Measurements from ENCODE around the gene SLC25A13.

SLC25A13 gene

GRCh38 chr7:96243241-96243640 is 78.7 kb downstream of the SLC25A13 start:
- DNase-seq (ENCODE audit: low read depth in 1 of 2, low spot score in 1 of 2): no peak

DNA sequence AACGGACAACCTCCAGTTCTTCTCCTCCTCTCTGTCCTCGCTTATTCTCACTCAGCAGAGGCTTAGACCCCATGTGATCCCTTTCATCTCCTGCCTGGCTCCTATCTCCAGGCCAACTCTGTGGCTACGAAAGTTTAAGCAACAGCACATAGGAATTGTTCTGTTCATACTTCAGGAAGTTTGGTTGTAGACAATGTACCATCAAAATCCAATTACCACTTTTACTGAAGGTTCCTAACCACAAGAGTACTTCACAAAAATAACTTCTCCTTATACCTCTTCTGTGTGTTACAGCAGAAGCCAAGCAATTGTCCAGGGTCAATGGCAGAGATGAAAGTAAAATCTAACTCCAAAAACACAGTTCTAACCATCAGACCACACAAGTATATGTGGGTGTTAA is 80.0 kb downstream of the SLC25A13 start:
- DNase-seq (ENCODE audit: low read depth in 1 of 2, low spot score in 1 of 2): no peak

- no peak for DNase-seq (ENCODE audit: low read depth in 1 of 2, low spot score in 1 of 2)
These were observed 82.7 kb downstream of the SLC25A13 start for GRCh38 chr7:96238976-96239766.

GRCh38 chr7:96238474-96238873 is 83.4 kb downstream of the SLC25A13 start:
- DNase-seq (ENCODE audit: low read depth in 1 of 2, low spot score in 1 of 2): no peak

- no peak for DNase-seq (ENCODE audit: low read depth in 1 of 2, low spot score in 1 of 2)
These were observed 84.9 kb downstream of the SLC25A13 start for GRCh38 chr7:96237040-96237439.

DNA sequence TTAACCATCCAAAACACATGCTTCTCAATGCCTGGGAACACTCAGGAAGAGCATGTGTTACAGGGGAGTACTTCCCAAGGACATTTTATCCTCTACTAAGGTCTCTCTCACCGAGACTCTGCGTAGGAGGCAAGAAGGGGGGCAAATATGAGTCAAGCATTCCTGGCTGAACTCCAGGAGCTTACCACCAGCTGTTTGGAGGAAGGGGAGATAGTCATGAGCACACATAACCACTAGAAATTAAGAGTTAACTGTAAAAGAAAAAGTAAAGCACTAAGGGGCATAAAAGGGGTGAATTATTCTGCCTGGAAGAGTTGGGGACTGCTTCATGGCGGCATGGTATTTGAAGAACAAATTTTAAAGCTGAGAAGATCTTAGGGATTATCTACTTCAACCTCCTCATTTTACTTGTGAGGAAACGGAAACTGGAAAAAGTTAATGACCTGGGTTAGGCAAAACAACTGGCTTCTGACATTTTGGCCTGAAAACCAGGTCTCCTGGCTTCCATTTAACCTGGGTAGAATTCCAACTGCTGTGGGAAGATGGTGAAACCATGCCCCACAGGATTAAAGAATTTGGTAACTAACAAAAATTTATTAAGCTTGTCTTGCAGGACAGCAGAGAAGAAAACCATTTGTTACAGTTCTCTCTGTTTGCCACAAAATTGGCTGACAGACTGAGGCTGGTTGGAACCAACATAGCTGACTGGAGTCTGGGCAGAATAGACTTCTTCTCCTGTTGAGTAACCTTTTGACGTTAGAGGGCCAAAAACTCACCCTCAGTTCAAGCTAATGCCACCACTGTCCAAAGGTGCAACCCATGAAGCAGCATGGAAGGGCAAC is 85.5 kb downstream of the SLC25A13 start:
- no peak for DNase-seq (ENCODE audit: low read depth in 1 of 2, low spot score in 1 of 2)

GRCh38 chr7:96235281-96235680 is 86.6 kb downstream of the SLC25A13 start:
- no peak for DNase-seq (ENCODE audit: low read depth in 1 of 2, low spot score in 1 of 2)

DNA sequence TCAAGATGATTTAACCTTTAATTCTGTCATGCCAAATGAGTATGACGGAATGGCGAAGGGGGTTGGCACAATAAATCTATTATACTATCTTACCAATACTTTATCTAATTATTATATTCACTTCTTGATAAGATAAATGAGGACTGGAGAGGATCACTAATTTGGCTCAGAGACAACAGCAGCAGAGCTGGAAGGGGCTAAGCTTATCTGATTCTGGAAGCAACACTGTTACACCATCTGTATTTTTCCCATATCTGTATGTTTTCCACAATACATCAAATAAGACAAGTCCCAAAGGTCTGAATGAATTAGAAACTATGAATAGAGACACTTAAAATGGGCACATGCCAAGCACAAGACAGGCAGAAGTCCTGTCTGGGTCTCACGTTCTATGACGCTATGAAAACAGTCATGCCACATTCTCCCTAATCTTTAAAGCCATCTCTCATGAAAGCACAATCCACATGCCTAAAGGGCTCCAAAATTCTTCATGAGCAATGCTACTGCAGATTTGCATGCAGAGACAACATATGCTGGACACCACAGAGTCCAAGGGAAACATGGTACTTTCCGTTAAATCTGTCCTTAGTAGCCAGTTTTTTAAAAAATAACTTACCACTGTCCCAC is 88.3 kb downstream of the SLC25A13 start:
- no peak for DNase-seq (ENCODE audit: low read depth in 1 of 2, low spot score in 1 of 2)

DNA sequence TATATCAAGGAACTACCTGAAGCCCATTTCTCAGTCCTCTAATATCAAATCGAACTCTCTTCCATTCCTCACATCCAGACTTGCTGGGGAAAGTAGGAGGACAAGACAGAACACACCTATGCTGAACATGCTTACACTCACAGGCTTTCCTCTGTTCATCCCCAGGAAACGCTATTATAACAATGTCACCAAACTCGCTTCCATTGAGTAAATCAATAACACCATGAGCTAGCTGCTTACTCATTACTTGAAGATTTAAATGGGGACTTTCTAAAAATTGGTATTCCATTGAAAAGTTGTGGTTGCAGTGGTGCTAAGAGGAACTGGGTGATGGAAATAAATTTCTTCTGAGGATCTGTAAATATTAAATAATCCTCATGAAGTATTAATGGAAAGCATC is 88.8 kb downstream of the SLC25A13 start:
- no peak for DNase-seq (ENCODE audit: low read depth in 1 of 2, low spot score in 1 of 2)

GRCh38 chr7:96228760-96229159 is 93.1 kb downstream of the SLC25A13 start:
- DNase-seq (ENCODE audit: low read depth in 1 of 2, low spot score in 1 of 2): no peak

DNA sequence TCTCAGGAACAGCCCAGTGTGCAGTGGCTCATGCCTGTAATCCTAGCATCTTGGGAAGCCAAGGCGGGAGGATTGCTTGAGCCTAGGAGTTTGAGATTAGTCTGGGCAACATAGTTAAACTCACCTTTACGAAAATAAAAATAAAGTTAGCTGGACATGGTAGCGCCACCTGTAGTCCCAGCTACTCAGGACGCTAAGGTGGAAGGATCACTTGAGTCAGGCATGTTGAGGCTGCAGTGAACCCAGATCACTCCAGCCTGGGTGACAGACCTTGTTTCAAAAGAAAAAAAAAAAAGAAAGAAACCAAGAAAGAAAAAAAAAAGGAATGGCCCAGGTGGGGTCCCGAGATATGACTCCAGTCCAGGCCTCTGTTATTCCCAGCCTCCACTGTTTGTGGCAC is 96.6 kb downstream of the SLC25A13 start:
- DNase-seq (ENCODE audit: low read depth in 1 of 2, low spot score in 1 of 2): no peak

GRCh38 chr7:96224685-96225084 is 97.2 kb downstream of the SLC25A13 start:
- no peak for DNase-seq (ENCODE audit: low read depth in 1 of 2, low spot score in 1 of 2)

DNA sequence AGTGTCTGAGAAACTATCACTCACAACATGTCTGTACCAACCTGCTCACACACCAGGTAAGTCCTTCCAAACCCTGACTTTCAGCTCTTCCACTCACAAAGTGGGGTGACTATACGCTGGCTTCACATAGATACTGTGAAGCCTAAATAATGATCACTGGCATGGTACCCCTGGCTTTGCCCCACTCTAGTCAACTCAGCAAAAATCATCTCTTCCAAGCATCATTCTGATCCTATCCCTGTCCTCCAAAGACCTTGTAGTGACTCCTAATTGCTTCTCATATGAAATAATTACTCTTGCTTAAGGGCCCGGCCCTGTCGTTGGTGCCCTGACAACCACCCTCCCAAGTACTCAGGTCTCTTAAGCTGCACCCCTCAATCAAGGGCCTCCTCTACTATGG is 97.8 kb downstream of the SLC25A13 start:
- DNase-seq (ENCODE audit: low read depth in 1 of 2, low spot score in 1 of 2): no peak

- DNase-seq (ENCODE audit: low read depth in 1 of 2, low spot score in 1 of 2): no peak
These were observed 100.0 kb downstream of the SLC25A13 start for GRCh38 chr7:96221888-96222287.

DNA sequence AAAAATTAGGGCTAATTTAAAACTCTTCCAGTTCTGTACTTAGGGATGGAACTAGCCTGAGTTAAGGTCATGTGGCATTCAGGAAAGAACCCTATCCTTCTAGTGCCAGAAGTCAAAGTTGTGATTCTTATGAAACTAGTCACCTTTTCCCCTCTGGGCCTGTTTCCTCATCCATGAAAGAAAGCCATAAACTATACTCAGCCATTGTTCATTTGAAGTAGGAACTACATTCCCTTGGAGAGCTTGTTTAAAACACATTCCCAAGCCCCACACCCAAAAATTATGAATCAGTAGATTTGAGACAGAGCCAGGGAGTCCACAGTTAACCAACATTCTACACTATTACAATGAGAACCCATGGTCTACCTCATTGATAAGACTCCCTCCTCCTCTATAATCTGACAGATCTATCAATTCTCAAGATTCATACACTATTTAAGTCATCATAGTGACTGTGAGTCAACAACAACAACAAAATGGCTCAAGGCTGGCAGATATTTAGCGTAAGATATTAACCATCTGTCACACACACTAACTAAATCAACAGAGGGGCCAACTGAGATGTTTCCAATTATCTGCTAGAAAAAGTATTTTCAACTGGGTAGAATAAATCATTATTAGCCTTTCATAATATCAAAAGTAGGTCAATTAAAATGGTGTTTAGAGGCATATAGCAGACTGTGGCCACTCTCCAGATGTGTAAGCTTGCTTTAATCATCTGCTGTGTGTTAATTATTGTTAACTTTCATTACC is 102.3 kb downstream of the SLC25A13 start:
- DNase-seq (ENCODE audit: low read depth in 1 of 2, low spot score in 1 of 2): no peak

DNA sequence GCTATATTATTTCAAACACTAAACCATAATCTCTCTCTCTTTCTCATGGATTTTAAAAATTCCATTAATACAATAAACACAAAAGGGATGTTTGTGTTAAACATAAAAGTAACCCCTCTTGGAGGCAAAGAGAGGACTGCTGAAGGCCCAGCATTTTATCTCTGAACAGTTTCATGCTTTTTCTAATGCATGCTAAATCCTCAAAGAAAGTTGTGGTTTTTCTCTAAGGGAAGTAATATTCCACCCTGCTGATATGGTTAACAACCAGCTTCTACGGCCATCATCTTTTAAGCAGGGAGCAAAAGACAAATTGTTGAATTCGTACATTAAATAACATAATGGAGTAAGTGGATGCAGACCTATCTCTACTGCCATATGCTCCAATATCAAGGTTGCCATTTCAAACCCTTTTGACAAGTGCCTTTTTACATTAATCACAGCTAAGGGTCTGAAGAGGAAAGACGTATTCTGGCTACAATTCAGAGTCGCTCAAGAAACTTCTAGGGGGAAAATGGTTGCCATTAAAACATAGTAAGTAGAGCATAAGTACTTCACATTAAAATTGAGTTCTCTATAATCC is 103.1 kb downstream of the SLC25A13 start:
- no peak for DNase-seq (ENCODE audit: low read depth in 1 of 2, low spot score in 1 of 2)

DNA sequence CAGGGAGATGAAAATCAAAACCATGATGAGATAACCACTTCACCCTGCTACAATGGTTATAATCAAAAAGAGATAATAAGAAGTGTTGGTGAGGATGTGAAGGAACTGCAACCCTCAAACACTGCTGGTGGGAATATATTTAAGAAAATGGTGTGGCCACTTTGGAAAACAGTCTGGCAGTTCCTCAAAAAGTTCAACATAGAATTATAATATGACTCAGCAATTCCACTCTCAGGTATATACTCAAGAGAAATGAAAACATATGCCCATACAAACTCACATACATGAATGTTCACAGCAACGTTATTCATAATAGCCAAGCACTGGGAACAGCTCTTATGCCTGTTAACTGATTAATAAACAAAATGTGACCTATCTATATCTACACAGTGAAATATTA is 104.8 kb downstream of the SLC25A13 start:
- DNase-seq (ENCODE audit: low read depth in 1 of 2, low spot score in 1 of 2): no peak

GRCh38 chr7:96216373-96216772 is 105.5 kb downstream of the SLC25A13 start:
- DNase-seq (ENCODE audit: low read depth in 1 of 2, low spot score in 1 of 2): no peak

DNA sequence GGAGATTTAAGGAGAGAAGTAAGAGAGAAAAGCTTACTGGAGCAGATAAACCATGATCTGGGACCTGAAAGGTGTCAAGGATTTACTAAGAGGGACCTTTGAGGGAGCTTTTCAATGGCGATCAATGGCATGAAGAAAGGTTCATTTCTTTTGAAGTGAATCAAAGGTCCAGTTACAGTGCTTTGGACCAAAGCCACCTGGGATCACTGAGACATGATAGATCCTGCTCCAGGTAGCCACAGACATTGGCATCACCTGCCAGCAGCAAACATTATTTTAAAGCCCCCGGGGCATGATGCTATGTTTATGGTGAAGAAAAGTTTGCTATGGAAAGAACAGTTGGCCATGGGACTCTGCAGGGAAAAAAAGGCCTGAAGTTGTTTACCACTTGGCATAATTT is 109.4 kb downstream of the SLC25A13 start:
- DNase-seq (ENCODE audit: low read depth in 1 of 2, low spot score in 1 of 2): no peak

DNA sequence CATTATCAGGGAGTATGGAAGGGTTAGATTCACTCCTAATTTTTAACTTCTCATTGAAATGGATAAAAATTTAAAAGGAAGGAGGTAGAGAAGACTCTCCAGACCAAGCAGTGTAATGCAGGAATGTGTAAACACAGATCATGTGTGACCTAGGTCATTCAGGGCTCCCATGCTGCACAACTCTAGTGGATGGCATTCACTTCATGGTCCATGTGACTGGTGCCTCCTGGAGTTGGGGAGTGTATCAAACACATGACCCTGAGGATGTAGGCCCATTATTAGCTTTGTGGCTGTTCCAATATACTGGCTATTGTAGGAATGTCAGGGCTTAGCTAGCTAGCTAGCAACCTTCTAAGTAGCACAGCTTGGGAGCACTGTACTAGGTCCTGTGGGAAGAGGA is 109.9 kb downstream of the SLC25A13 start:
- no peak for DNase-seq (ENCODE audit: low read depth in 1 of 2, low spot score in 1 of 2)

DNA sequence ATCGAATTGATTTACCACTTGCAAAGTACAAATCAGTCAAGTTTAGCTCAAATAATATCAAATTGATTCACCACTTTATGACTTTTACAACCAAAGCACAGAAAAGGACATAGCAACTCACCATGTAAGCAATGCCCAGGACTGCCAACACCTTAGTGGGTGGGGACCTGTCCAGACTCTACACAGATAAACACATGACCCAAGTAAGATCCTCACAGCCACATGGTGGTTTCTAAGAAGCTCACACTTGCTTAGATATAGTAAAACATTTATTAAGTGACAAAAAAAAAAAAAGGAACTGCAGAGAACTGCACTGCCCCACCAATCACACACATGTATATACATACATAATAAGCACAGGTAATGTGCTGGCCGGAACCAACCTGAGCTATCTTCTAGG is 116.2 kb downstream of the SLC25A13 start:
- DNase-seq (ENCODE audit: low read depth in 1 of 2, low spot score in 1 of 2): no peak
